GM10847 (cell line): ENCODE measurements around the gene WDR20.

Experiments used
- POLR2A ChIP-seq: IDR thresholded peaks from 2 replicates; pipeline ENCODE4 v1.6.1; 2011; ENCODE audit not compliant: insufficient read length; ENCODE audit errors: extremely low read depth

The WDR20 gene

GRCh38 chr14:102158797-102159196, 19.1 kb downstream of the WDR20 start:
- no peak for TF ChIP-seq POLR2A

DNA sequence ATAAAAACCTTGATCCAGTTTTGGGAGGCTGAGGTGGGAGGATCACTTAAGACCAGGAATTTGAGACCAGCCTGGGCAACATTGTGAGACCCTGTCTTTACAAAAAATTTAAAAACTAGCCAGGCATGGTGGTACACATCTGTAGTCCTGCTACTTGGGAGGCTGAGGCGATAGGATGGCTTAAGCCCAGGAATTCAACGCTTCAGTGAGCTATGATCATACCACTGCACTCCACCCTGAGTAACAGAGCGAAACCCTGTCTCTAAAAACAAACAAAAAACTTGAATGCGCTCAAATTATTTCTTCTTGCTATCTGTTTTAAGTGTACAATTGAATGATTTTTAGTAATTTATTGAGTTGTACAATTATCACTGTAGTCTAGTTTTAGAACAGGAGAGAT, 20.1 kb downstream of the WDR20 start:
- no peak for TF ChIP-seq POLR2A

- no peak for TF ChIP-seq POLR2A
Measured at GRCh38 chr14:102162487-102162886, 22.8 kb downstream of the WDR20 start.

DNA sequence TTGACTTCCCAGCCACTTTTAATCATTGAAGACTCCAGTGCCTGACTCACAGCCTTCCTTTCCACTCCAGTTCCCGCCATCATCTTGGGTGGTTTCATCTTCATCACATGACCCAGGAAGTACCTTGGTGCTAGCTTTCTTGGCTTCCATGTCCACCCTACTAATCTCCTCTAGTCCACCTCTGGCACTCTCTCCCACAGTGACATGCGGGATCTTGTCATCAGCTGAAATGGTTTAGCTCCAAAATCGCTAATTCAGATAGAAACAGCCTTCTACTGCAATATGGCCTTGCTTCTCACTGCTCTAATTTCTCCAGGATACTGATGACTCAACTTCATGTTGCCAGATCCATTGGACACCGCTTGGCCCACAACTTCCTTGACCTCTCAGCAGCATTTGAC, 24.5 kb downstream of the WDR20 start:
- TF ChIP-seq POLR2A, result no peak

- no peak for TF ChIP-seq POLR2A
Measured at GRCh38 chr14:102164965-102165364, 25.3 kb downstream of the WDR20 start.

DNA sequence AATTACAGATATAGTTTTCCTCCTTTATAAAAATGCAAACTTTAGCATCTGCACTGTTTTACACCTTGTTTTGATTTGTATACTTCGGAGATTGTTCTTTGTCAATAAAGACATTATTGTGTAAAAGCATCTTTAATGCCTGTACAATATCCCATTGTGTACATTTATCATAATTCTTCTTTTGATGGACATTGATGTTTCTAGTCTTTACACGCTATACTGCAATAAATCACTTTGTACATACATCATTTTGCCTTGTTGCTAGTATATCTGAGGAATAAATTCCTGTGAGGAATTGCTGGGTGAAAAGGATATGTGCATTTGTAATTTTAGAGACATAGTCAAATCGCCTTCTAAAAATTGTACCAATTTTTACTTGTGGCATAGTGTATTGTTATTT, 30.4 kb downstream of the WDR20 start:
- TF ChIP-seq POLR2A, result no peak

DNA sequence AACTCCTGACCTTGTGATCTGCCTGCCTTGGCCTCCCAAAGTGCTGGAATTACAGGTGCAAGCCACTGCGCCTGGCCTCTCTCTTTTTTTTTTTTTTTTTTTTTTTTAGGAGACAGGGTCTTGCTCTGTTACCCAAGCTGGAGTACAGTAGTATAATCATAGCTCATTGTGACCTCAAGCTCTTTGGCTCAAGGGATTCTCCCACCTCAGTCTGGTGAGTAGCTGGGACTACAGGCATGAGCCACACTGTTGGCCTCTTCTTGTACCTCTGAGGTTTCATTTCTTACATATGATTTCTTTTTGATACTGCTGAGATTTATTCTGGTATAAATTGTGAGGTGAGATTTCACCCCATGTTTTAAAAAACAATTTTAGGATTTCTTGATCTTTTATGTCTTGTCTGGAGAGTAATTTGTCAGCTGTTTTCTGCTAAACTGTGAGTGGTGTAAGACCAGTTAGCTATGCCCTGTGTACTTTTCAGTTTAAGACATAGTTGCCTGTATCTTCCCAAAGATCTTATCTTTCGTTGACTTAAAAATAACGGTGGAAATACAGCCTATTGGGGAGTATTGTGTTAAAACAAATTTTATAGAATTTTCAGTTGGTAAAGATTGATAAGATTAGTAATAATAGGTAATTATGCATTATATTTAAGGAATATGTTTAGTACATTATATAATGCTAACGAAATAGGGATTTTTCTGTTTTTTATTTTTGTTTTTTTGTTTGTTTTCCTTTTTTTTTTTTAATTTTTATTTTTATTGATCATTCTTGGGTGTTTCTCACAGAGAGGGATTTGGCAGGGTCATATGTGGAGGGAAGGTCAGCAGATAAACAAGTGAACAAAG, 31.7 kb downstream of the WDR20 start:
- TF ChIP-seq POLR2A, result no peak

DNA sequence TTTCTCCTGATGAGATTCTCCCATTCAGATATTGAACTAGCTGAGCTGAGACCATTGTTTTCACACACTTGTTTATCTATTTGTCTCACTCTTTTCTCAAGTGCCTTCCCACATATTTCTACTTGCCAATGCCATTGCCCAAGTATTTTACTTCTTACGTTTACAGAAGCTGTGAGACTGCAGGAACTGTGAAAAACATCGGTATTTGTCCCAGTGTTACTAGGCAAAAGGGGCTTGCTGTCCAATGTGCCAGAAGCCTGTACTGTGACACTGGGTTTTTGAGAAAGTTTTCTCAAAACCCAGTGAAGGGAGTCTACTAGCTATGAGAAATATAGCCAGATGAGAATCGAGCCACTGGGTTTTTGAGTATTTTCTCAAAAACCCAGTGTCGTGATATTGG, 37.5 kb downstream of the WDR20 start:
- no peak for TF ChIP-seq POLR2A

DNA sequence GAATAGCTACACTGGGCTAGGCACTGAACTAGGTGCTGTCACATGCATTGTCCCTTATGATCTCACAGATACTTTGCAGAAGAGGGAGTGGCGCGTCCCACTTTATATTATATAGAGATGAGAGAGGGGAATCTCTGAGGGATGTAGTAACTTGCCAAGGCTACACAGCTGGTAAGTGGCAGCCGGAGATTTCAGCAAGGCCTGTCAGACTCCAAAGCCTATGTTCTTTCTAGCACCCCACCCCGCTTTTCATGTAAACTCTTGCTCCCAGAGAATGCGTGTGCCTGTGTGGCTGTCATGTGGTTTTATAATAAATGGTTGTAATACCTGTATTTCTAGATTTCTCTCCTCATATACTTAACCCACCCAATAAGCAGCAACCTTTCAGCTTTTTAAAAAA, 39.1 kb downstream of the WDR20 start:
- TF ChIP-seq POLR2A, result no peak

- TF ChIP-seq POLR2A, result no peak
Measured at GRCh38 chr14:102180248-102180998, 40.7 kb downstream of the WDR20 start.

- TF ChIP-seq POLR2A, result no peak
Measured at GRCh38 chr14:102181187-102181586, 41.5 kb downstream of the WDR20 start.

GRCh38 chr14:102182190-102182589, 42.5 kb downstream of the WDR20 start:
- TF ChIP-seq POLR2A, result no peak

- no peak for TF ChIP-seq POLR2A
Measured at GRCh38 chr14:102182936-102183619, 43.4 kb downstream of the WDR20 start.

GRCh38 chr14:102183886-102184285, 44.2 kb downstream of the WDR20 start:
- no peak for TF ChIP-seq POLR2A

DNA sequence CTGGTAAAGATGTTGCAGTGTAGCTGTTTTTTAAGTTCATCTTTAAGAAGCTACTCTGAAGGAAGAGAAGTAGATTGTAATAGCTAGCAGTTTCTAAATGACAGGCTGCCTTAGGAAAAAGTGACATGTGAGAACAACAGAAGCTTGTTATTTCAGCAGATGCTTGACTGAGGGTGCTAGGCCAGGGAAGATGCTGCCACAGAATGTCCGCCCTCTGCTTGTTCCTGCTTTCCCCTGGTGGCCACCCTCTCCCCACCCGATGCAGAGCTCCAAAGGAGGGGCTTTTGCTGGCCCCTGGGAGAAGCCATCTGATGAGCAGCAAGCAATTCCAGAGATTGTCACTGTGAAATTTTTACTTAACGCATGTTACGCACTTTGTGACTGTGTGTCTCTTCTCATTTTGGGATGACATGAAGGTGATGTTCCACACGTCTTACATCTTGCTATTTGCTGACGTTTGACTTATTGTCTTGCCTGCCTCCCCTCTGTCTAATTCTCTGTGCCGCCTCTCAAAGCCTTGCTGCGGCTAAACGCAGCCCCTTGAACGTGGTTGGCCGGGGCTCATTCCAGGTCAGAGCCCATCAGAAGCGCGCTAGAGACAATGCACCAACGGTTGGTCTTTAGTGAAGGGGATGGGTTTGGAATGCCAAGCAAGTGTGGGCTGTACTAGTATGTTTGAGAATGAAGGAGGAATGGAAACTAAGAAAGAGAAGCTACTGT, 44.8 kb downstream of the WDR20 start:
- TF ChIP-seq POLR2A, result no peak
